Mesenteric fat pad (tissue), 1 donor: ENCODE data around the gene PTPRN2. TPM values are rescaled to one million over a fixed set of nuclear protein-coding genes. Genes with fewer than 3 reads are reported as not detected.
"Not testable (repeated sequence)": the region's sequence is repeated elsewhere in the genome, so short reads cannot be mapped to it uniquely, and the experiment has no call there.

Experiments used
- DNase-seq: peaks from one replicate; pipeline ENCODE4 v3.0.0-alpha.2; 2020; ENCODE audit warnings: low spot score
- total RNA-seq: library from RNA; stranded (reverse); fragmentation: NEBNext Ultra II Directional; extraction: Animal tissue kit (Norgen Biotek cat#: 25700); gene quantifications from one replicate; pipeline ENCODE4 v1.2.1, GENCODE V29; 2021
- donor health status: DM: yes; HTN: yes; CAD: no.

Gene PTPRN2
- total RNA-seq, 1 donor from 2014 or later: 2.6 TPM

DNA sequence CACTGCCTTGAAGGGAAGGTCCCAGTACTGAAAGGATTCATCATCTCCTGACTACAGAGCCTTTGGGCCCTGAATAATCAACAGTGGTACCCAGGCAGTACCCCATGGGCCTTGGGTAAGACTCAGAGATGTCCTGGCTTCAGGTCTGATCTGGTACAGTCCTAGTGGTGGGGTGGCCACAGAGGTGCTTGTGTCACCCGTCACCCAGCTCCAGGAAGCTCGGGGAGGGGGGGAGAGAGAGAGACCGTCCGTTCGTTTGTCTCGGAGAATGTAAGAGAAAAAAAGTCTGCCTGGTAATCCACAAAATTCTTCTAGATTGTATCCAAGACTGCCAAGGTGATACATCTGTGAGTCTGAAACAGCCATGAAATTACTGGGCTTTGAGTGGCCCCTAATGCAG, 381.3 kb downstream of the PTPRN2 start:
- DNase-seq: no peak

- DNase-seq: no peak
Observed at GRCh38 chr7:158204453-158204852, 383.2 kb downstream of the PTPRN2 start.

DNA sequence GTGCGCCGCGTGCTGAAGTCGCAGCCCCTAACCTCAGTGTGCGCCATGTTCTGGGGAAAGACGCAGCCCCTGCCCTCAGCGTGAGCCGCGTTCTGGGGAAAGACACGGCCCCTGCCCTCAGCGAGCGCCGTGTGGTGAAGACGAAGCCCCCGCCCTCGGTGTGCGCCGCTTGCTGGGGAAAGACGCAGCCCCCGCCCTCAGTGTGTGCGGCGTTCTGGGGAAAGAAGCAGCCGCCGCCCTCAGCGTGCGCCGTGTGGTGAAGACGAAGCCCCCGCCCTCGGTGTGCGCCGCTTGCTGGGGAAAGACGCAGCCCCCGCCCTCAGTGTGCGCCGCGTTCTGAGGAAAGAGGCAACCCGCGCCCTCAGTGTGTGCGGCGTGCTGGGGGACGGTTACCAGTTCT, 383.7 kb downstream of the PTPRN2 start:
- DNase-seq: not testable (repeated sequence)

GRCh38 chr7:158194365-158194900, 393.2 kb downstream of the PTPRN2 start:
- DNase-seq: no peak

- no peak for DNase-seq
Observed at GRCh38 chr7:158193446-158193845, 394.2 kb downstream of the PTPRN2 start.

- DNase-seq: no peak
Observed at GRCh38 chr7:158192956-158193355, 394.7 kb downstream of the PTPRN2 start.

GRCh38 chr7:158192184-158192835, 395.3 kb downstream of the PTPRN2 start:
- no peak for DNase-seq

DNA sequence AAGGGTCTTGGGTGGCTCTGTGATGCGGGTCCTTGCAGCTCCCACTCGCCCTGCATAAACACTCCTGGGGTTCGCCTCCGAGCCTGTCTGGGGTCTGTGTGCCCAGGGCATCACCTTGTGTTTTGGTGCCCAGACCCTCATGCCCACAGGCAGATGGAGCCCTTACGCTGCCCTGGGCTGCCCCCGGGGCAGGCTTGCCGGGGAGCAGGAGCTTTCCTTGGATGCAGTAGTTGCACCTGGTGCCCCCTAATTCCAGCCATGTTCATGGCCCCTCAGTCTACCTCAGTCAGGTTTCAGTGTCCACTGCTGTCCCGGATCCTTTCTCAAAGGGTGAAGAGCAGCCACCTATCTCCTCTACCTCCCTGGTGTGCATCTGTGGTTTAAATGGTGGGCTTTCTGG, 396.0 kb downstream of the PTPRN2 start:
- DNase-seq: no peak

DNA sequence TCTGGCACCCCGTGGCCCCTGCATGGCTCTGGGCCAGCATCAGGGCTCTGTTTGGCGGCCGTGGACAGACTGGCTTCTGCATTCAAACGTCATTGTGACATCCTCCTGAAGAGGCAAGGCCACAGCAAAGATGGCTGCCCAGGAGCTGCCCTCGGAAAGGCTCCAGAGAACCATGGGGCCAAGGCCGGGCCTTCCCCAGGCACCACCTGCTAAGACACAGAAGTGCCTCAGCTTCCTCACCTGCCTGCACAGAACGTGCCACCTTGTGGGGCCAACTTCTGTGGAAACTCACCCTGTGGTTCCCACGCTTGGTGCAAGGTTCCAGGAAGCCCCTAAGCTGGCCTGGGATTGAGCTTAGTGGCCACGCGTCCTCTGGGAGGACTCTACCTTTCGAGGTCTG, 396.9 kb downstream of the PTPRN2 start:
- no peak for DNase-seq

DNA sequence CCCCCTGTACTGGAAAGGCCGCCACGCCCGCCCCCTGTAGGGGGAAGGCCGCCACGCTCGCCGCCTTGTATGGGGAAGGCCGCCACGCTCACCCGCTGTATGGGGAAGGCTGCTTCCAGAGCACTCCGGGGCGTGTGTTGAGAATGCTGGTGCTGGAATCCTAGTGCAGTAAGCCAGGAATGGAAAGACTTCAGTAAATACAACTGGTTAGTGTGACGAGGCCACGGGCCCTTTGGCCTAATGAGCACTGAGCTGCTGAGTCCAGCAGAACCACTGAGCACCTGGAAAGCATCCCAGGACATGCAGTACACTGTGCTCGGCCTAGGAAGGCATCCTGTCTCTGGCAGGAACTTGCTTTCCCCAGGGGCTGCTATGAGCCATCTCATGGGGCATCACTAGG, 398.9 kb downstream of the PTPRN2 start:
- no peak for DNase-seq

GRCh38 chr7:158187694-158187994, 400.0 kb downstream of the PTPRN2 start:
- no peak for DNase-seq

DNA sequence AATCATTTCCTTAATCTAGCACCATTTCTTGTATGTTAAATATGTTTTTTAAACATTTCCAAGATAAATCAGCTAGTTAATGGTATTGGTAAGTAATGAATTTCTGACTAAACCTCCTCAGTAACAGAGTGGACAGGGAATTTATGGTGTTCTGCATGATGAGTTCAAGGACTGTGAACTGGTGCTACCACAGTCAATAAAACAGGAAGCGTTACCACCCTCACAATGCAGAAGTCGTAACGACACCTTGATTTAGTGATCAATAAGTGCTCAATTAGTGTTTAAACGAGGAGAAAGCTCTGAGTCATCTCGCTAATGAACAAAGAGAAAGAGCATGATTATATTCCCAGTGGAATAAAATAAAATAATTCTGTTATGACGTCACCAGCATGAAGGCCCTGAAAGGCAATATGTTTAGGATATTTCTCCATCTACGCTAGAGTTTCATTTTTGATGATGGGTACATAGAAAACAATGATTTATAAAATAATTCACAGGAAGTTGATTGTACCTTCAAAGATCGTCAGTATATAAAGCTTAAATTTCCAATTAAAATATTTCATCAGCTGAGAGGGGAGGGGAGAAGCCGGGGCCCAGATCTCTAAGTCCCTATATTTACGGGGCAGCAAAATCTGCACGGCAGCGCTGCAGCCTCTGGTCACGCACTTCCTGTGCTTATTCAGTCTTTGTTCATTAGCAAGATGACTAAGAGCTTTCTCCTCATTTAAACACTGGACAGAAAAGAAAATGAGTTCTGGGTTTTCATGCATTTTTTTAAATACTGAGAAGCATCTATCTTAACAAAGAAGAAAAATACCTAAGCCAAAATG, 400.5 kb downstream of the PTPRN2 start:
- DNase-seq: no peak

- peak; percentile 80 for DNase-seq
Observed at GRCh38 chr7:158186406-158186805, 401.2 kb downstream of the PTPRN2 start.

DNA sequence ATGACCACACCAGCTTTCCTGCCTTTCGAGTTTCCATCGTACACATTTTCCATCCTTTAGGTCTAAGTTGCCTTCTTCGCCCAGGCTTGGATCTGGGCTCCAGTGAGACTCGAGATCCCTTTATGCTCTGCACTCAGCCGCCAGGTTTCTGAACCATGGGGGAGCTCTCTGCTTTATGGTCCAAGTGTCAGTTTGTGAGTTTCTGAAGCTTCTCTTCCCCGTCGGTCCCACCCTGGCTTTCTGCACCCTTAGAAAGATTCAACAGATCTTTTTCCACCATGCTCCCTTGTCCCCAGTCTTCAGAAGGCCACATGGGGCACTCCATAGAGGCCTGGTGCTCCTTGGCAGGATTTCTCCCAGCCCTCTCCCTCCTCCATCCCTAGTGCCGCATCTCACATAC, 402.0 kb downstream of the PTPRN2 start:
- DNase-seq: peak; percentile 55

GRCh38 chr7:158183431-158183830, 404.2 kb downstream of the PTPRN2 start:
- no peak for DNase-seq

DNA sequence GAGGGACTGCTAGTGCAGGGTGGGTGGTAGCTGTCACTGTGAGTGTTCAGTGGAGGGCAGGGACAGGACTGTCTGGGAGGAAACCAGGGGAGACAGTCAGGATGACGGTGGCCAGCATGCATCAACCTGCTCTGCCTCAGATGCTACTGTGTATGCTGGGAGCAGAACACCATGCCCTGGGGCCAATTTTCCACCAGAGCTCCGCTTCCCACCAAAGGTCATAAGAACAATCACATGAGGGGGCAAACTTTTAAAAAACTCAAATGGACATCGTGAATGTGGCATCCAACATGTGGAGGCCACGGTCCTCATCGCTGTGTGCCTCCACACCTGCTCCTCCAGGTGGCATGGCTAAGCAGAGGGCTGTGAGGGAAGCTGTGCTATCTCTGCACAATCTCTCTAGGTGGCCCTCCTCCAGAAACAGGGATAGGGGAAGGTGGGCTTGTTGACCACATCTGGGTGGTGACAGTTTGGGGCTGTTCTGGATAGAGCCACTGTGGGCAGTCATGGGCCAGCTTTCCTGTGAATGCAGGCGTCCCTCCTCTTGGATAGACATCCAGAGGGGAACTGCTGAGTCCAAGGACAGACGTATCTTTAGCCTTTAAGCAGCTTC, 411.0 kb downstream of the PTPRN2 start:
- DNase-seq: no peak

DNA sequence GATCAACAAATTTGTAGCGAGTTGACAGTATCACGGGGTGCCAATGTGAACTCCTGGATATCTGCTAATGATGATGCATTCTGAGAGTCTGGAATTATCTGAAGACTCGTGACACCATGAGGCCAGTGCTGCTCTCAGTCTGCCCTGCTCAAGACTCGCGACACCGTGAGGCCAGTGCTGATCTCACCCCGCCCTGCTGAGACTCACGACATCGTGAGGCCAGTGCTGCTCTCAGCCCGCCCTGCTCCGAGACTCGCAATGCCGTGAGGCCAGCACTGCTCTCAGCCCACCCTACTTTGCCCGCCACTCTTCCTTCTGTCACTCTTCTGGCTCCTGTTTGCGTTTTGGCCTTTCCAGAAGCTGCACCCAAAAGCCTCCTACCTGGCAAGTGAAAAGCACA, 411.8 kb downstream of the PTPRN2 start:
- no peak for DNase-seq

DNA sequence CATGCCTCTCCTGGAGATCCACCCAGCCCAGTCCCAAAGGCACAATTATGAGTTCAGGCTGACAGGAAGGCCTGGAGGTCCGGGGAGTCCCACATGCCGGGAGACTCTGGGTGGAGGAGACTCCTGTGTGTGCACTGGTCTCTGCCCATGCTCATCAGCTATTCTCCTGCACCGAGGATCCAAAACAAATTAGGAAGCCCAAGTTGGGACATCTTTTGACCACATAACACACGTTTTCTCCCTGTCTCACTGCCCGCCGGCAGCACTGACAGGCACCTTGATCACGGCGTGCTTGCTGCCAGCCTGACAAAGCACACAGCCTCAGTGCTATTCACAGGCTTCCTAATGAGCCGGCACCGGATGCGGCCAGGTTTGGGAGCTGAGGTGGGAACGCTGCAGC, 412.7 kb downstream of the PTPRN2 start:
- DNase-seq: no peak

GRCh38 chr7:158167373-158167772, 420.2 kb downstream of the PTPRN2 start:
- no peak for DNase-seq

- DNase-seq: no peak
Observed at GRCh38 chr7:158166386-158167340, 421.0 kb downstream of the PTPRN2 start.

- DNase-seq: no peak
Observed at GRCh38 chr7:158165711-158166110, 421.9 kb downstream of the PTPRN2 start.
